NCI-H526 treated with DMSO at 0.1 percent for 48 hours (cell line): ENCODE measurements around the gene PCDHB15.
A peak's percentile ranks its signal among the peaks of the same experiment; 100 is the strongest.
"Not testable (repeated sequence)": the region's sequence is repeated elsewhere in the genome, so short reads cannot be mapped to it uniquely, and the experiment has no call there.

ENCODE experiments used
- DNase-seq: peaks from one replicate; lab custom pipeline; 2025; lab: John Stamatoyannopoulos, UW

The PCDHB15 gene

DNA sequence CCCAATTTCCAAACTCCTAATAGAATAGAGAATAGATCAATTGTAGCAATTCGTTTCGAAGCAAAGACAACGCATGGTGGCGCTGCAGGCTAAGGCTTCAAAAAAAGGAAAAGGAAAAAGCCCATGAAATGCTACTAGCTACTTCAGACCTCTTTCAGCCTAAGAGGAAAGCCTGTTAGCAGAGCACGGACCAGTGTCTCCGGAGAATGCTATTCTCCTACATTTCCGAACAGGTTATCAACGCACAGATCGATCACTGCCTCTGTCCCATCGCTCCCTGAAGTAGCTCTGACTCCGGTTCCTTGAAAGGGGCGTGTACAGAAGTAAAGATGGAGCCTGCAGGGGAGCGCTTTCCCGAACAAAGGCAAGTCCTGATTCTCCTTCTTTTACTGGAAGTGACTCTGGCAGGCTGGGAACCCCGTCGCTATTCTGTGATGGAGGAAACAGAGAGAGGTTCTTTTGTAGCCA lies at the start of gene PCDHB15:
Gene PCDHB15 (plus strand): TSS at position 146 of the 468 bp plus-strand sequence. CDS start 184 bp downstream, at position 330.
- peak; percentile 19 for DNase-seq

DNA sequence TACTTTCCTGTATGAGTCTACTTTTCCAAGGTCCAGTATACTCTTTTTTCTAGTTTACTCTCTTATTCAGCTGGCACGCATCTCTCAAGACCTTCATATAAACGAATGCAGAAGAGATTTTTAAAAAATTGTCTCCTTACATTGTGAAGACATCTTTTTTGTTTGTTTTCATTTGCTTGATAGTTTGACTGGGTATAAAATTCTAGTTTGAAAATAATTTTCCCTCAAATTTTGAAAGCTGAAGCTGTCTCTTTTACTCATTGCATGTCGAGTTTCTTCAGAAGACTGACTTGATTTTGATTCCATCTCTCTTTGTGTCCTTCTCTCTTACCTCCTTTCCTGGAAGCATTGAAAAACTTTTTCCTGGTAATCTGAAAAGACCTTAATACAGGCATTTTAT lies 48.8 kb upstream of the PCDHB15 start:
- no peak for DNase-seq

DNA sequence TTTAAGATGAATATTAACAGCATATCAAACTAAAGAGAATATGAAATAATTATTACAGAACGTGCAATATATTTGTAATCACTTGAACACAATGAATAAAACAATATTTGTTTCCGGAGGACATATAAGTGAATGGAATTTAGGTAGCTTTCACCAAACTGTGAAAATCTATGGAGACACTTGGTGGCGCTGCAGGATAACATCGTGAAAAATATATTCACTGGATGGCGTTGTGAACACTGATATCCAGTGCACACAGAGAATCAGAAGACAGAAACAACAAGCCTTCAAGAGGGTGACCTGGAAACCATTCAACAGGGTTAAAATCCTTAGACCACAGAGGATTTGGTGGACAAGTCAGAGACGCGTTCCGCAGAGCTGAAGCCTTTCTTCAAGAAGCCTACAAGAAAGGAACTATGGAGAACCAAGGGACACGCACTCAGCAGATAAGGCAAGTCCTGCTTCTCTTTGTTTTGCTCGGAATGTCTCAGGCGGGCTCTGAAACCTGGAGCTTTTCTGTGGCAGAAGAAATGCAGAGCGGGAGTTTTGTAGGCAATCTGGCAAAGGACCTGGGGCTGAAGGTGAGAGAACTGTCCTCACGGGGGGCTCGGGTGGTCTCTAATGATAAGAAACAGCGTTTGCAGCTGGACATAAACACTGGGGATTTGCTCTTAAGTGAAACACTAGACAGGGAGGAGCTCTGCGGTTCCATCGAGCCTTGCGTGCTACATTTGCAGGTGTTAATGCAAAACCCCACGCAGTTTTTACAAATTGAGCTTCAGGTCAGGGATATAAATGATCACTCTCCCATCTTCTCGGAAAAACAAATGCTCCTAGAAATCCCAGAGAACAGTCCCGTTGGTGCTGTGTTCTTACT lies 45.6 kb upstream of the PCDHB15 start, which contains the start of gene PCDHB11:
Gene PCDHB11 (plus strand): TSS at position 269 of the 877 bp plus-strand sequence. CDS start 148 bp downstream, at position 417.
- peak; percentile 31 for DNase-seq

DNA sequence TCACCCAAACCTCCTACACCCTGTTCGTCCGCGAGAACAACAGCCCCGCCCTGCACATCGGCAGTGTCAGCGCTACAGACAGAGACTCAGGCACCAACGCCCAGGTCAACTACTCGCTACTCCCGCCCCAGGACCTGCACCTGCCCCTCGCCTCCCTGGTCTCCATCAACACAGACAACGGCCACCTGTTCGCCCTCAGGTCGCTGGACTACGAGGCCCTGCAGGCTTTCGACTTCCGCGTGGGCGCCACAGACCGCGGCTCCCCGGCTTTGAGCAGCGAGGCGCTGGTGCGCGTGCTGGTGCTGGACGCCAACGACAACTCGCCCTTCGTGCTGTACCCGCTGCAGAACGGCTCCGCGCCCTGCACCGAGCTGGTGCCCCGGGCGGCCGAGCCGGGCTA lies 44.1 kb upstream of the PCDHB15 start:
- not testable (repeated sequence) for DNase-seq

DNA sequence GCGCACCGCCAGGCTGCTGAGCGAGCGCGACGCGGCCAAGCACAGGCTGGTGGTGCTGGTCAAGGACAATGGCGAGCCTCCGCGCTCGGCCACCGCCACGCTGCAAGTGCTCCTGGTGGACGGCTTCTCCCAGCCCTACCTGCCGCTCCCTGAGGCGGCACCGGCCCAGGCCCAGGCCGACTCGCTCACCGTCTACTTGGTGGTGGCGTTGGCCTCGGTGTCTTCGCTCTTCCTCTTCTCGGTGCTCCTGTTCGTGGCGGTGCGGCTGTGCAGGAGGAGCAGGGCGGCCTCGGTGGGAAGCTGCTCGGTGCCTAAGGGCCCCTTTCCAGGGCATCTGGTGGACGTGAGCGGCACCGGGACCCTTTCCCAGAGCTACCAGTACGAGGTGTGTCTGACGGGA lies 43.5 kb upstream of the PCDHB15 start:
- DNase-seq: not testable (repeated sequence)

DNA sequence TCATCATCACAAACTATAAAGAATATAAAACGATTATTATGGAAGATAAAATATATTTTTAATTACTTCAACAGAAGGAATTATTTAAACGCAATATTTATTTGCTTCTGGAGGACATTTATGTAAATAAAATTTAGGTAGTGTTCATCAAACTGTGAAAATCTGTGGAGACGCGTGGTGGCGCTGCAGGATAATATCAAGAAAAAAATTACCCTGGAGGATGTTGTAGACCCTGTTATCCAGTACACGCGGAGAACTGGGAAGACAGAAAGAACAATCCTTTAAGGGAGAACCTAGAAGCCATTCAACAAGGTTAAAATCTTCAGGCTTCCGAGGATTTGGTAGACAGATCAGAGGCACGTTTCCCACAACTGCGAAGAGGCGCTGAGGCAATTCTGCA lies 36.7 kb upstream of the PCDHB15 start, which contains the start of gene PCDHB12:
Gene PCDHB12 (plus strand): TSS at position 242 of the 400 bp plus-strand sequence. CDS start 189 bp downstream, outside the sequence.
- peak; percentile 5 for DNase-seq

DNA sequence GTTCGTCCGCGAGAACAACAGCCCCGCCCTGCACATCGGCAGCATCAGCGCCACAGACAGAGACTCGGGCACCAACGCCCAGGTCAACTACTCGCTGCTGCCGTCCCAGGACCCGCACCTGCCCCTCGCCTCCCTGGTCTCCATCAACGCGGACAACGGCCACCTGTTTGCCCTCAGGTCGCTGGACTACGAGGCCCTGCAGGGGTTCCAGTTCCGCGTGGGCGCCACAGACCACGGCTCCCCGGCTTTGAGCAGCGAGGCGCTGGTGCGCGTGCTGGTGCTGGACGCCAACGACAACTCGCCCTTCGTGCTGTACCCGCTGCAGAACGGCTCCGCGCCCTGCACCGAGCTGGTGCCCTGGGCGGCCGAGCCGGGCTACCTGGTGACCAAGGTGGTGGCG lies 34.9 kb upstream of the PCDHB15 start:
- not testable (repeated sequence) for DNase-seq

DNA sequence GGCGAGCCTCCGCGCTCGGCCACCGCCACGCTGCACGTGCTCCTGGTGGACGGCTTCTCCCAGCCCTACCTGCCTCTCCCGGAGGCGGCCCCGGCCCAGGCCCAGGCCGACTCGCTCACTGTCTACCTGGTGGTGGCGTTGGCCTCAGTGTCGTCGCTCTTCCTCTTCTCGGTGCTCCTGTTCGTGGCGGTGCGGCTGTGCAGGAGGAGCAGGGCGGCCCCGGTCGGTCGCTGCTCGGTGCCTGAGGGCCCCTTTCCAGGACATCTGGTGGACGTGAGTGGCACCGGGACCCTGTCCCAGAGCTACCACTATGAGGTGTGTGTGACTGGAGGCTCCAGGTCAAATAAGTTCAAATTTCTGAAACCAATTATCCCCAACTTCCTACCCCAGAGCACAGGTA lies 34.3 kb upstream of the PCDHB15 start:
- not testable (repeated sequence) for DNase-seq

DNA sequence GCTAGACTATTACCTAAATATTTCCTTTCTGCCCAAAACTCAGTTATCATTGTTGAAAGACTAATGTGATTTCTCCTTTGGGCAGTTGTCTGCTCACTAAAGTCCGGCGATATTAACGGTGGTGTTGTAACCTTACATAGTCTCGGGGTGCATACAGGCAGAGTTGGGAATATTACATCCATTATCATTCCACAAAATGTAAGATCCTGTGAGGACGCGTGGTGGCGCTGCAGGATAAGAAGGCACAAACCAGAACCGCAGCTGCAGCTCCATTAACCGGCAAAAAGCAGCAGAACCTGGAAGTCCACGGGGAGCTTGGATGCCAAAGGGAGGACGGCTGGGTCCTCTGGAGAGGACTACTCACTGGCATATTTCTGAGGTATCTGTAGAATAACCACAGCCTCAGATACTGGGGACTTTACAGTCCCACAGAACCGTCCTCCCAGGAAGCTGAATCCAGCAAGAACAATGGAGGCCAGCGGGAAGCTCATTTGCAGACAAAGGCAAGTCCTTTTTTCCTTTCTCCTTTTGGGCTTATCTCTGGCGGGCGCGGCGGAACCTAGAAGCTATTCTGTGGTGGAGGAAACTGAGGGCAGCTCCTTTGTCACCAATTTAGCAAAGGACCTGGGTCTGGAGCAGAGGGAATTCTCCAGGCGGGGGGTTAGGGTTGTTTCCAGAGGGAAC lies 31.4 kb upstream of the PCDHB15 start, which contains the start of gene PCDHB13:
Gene PCDHB13 (plus strand): TSS at position 264 of the 684 bp plus-strand sequence. CDS start 205 bp downstream, at position 469.
- peak; percentile 4 for DNase-seq

DNA sequence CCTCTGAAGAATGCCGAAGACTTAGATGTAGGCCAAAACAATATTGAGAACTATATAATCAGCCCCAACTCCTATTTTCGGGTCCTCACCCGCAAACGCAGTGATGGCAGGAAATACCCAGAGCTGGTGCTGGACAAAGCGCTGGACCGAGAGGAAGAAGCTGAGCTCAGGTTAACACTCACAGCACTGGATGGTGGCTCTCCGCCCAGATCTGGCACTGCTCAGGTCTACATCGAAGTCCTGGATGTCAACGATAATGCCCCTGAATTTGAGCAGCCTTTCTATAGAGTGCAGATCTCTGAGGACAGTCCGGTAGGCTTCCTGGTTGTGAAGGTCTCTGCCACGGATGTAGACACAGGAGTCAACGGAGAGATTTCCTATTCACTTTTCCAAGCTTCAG lies 30.6 kb upstream of the PCDHB15 start:
- DNase-seq: not testable (repeated sequence)

DNA sequence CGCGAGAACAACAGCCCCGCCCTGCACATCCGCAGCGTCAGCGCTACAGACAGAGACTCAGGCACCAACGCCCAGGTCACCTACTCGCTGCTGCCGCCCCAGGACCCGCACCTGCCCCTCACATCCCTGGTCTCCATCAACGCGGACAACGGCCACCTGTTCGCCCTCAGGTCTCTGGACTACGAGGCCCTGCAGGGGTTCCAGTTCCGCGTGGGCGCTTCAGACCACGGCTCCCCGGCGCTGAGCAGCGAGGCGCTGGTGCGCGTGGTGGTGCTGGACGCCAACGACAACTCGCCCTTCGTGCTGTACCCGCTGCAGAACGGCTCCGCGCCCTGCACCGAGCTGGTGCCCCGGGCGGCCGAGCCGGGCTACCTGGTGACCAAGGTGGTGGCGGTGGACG lies 29.7 kb upstream of the PCDHB15 start:
- DNase-seq: not testable (repeated sequence)

DNA sequence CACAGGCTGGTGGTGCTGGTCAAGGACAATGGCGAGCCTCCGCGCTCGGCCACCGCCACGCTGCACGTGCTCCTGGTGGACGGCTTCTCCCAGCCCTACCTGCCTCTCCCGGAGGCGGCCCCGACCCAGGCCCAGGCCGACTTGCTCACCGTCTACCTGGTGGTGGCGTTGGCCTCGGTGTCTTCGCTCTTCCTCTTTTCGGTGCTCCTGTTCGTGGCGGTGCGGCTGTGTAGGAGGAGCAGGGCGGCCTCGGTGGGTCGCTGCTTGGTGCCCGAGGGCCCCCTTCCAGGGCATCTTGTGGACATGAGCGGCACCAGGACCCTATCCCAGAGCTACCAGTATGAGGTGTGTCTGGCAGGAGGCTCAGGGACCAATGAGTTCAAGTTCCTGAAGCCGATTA lies 29.2 kb upstream of the PCDHB15 start:
- not testable (repeated sequence) for DNase-seq

DNA sequence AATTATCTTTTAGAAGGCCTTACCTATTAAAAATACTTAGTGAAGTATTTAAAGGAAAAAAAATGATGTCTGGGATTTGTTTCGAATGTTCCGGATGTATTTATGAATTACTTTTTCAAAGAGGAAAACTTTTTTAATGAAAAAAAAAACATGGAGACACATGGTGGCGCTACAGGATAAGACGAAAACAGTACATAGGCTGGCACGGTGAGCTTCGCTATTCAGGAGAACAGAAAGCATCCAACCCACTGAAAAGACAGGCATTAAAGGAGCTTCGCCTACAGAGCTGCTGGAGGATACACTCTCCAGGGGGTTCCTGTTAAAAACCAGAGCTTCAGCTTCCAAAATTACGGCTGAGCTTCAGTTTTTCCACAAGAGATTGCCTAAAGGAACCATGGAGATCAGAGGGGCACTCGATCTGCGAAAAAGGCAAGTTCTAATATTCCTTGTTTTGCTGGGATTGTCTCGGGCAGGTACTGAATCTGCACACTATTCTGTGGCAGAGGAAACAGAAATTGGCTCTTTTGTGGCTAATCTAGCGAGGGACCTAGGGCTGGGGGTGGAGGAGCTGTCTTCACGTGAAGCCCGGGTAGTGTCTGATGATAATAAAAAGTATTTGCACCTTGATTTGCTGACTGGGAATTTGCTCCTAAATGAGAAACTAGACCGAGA lies 21.9 kb upstream of the PCDHB15 start, which contains the start of gene PCDHB14:
Gene PCDHB14 (plus strand): TSS at position 232 of the 672 bp plus-strand sequence. CDS start 163 bp downstream, at position 395.
- DNase-seq: peak; percentile 31

DNA sequence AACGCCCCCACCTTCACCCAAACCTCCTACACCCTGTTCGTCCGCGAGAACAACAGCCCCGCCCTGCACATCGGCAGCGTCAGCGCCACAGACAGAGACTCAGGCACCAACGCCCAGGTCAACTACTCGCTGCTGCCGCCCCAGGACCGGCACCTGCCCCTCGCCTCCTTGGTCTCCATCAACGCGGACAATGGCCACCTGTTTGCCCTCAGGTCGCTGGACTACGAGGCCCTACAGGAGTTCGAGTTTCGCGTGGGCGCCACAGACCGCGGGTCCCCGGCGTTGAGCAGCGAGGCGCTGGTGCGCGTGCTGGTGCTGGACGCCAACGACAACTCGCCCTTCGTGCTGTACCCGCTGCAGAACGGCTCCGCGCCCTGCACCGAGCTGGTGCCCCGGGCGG lies 20.4 kb upstream of the PCDHB15 start:
- not testable (repeated sequence) for DNase-seq

DNA sequence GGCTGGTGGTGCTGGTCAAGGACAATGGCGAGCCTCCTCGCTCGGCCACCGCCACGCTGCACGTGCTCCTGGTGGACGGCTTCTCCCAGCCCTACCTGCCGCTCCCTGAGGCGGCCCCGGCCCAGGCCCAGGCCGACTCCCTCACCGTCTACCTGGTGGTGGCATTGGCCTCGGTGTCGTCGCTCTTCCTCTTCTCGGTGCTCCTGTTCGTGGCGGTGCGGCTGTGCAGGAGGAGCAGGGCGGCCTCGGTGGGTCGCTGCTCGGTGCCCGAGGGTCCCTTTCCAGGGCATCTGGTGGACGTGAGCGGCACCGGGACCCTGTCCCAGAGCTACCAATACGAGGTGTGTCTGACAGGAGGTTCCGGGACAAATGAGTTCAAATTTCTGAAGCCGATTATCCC lies 19.8 kb upstream of the PCDHB15 start:
- not testable (repeated sequence) for DNase-seq

DNA sequence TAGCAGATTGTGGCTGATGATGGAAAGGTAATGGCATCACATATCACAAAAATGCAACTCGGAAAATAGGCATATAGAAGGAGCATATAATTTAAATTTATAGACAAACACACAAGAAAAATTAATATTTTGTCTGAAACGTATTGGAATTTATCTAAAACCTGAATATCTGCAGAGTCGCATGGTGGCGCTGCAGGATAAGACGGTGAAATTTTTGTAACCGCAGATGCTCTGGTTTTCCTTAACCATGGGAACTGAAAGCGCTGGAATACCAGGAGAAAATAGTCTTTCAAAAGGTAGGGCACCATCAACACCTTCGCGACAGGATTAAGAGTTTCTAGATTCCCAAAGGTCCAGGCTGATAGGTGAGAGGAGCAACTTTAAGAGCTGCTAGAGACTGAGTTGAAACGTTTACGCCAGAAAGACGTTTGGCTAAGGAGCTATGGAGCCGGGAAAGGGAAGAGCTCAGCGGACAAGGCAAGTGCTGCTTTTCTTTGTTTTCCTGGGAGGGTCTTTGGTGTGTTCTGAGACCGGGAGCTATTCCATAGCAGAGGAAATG lies 11.0 kb upstream of the PCDHB15 start:
- DNase-seq: no peak

DNA sequence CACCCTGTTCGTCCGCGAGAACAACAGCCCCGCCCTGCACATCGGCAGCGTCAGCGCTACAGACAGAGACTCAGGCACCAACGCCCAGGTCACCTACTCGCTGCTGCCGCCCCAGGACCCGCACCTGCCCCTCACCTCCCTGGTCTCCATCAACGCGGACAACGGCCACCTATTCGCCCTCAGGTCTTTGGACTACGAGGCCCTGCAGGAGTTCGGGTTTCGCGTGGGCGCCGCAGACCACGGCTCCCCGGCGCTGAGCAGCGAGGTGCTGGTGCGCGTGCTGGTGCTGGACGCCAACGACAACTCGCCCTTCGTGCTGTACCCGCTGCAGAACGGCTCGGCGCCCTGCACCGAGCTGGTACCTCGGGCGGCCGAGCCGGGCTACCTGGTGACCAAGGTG lies 9.3 kb upstream of the PCDHB15 start:
- DNase-seq: not testable (repeated sequence)

DNA sequence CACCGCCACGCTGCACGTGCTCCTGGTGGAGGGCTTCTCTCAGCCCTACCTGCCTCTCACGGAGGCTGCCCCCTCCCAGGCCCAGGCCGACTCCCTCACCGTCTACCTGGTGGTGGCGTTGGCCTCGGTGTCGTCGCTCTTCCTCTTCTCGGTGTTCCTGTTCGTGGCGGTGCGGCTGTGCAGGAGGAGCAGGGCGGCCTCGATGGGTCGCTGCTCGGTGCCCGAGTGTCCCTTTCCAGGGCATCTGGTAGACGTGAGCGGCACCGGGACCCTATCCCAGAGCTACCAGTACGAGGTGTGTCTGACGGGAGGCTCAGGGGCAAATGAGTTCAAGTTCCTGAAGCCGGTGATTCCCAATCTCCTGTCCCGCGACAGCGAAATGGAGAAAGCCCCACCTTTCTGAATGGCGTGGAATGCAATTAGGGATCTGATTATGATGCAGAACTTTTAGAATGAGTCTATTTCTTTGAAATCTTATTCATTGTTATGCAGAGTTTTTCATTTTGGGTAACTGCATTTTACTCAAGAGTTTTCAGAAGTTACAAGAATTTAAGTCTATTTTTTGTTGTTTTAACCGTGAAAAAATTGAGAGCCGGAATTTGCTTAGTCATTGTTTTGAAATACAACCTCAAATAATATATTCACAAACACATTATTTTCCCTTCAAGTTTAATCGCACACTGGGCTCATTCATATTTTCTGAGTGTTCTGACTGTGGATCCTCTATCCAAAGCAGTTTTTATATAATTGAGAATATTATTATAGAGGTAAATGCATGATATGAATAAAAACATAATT lies 8.5 kb upstream of the PCDHB15 start:
- DNase-seq: no peak

DNA sequence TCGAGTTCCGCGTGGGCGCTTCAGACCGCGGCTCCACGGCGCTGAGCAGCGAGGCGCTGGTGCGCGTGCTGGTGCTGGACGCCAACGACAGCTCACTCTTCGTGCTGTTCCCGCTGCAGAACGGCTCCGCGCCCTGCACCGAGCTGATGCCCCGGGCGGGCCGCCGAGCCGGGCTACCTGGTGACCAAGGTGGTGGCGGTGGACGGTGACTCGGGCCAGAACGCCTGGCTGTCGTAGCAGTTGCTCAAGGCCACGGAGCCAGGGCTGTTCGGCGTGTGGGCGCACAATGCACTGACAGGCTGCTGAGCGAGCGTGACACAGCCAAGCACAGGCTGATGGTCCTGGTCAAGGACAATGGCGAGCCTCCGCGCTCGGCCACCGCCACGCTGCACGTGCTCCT lies 3.7 kb upstream of the PCDHB15 start:
- no peak for DNase-seq

DNA sequence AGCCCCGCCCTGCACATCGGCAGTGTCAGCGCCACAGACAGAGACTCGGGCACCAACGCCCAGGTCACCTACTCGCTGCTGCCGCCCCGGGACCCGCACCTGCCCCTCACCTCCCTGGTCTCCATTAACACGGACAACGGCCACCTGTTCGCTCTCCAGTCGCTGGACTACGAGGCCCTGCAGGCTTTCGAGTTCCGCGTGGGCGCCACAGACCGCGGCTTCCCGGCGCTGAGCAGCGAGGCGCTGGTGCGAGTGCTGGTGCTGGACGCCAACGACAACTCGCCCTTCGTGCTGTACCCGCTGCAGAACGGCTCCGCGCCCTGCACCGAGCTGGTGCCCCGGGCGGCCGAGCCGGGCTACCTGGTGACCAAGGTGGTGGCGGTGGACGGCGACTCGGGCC lies 1.8 kb downstream of the PCDHB15 start:
- not testable (repeated sequence) for DNase-seq

DNA sequence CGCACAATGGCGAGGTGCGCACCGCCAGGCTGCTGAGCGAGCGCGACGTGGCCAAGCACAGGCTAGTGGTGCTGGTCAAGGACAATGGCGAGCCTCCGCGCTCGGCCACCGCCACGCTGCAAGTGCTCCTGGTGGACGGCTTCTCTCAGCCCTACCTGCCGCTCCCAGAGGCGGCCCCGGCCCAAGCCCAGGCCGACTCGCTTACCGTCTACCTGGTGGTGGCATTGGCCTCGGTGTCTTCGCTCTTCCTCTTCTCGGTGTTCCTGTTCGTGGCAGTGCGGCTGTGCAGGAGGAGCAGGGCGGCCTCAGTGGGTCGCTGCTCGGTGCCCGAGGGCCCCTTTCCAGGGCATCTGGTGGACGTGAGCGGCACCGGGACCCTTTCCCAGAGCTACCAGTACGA lies 2.2 kb downstream of the PCDHB15 start:
- not testable (repeated sequence) for DNase-seq
